OCI-M1 (cell line): ENCODE results near the gene CNTN2.

Experiments
- DNase-seq: peaks from one replicate; lab custom pipeline; 2025; lab: John Stamatoyannopoulos, UW

Gene CNTN2

GRCh38 chr1:205042911-205043806, at the start of gene CNTN2:
Gene CNTN2 (plus strand): TSS chr1:205043212. CDS start chr1:205053186, 9,974 bp downstream.
- no peak for DNase-seq

GRCh38 chr1:204994086-204994862, 48.7 kb upstream of the CNTN2 start:
- no peak for DNase-seq

- no peak for DNase-seq
These were observed 46.0 kb upstream of the CNTN2 start for GRCh38 chr1:204996981-204997380.

- DNase-seq = no peak
These were observed 45.2 kb upstream of the CNTN2 start for GRCh38 chr1:204997591-204998355.

- DNase-seq = no peak
These were observed 41.9 kb upstream of the CNTN2 start for GRCh38 chr1:205001162-205001561.

GRCh38 chr1:205002705-205003104, 40.3 kb upstream of the CNTN2 start:
- no peak for DNase-seq

- no peak for DNase-seq
These were observed 39.5 kb upstream of the CNTN2 start for GRCh38 chr1:205003358-205004131.

- no peak for DNase-seq
These were observed 38.7 kb upstream of the CNTN2 start for GRCh38 chr1:205004351-205004750.

GRCh38 chr1:205008896-205009295, 34.1 kb upstream of the CNTN2 start:
- no peak for DNase-seq

- DNase-seq = no peak
These were observed 33.3 kb upstream of the CNTN2 start for GRCh38 chr1:205009670-205010069.

GRCh38 chr1:205012391-205013140, 30.4 kb upstream of the CNTN2 start:
- no peak for DNase-seq

- peak; percentile 43 for DNase-seq
These were observed 29.2 kb upstream of the CNTN2 start for GRCh38 chr1:205013683-205014367.

GRCh38 chr1:205014783-205015182, 28.2 kb upstream of the CNTN2 start:
- no peak for DNase-seq

- DNase-seq = no peak
These were observed 27.8 kb upstream of the CNTN2 start for GRCh38 chr1:205015241-205015640.

GRCh38 chr1:205016075-205016474, 26.9 kb upstream of the CNTN2 start:
- no peak for DNase-seq

GRCh38 chr1:205016584-205016983, 26.4 kb upstream of the CNTN2 start:
- no peak for DNase-seq

- DNase-seq = no peak
These were observed 26.0 kb upstream of the CNTN2 start for GRCh38 chr1:205017001-205017400.

GRCh38 chr1:205017766-205018165, 25.2 kb upstream of the CNTN2 start:
- DNase-seq = no peak

GRCh38 chr1:205018381-205018780, 24.6 kb upstream of the CNTN2 start:
- DNase-seq = no peak

GRCh38 chr1:205020466-205020865, 22.5 kb upstream of the CNTN2 start:
- no peak for DNase-seq
